Ovary (tissue), 9 donors: ENCODE measurements around the gene CEP350. TPM values are rescaled to one million over a fixed set of nuclear protein-coding genes. Genes with fewer than 3 reads are reported as not detected.

ENCODE experiments used
- DNase-seq, 5 donors: peaks; one replicate each; pipeline ENCODE4 v3.0.0-alpha.2; 2019 to 2020
- H3K27ac ChIP-seq, 2 donors: fragments of 200-600 bp; one replicate each; pipeline versions ENCODE4 v1.5.1 to v1.8.0; 2019 to 2022
- H3K27me3 ChIP-seq: fragments of 200-600 bp; one replicate; pipeline ENCODE4 v1.8.0; 2022
- H3K36me3 ChIP-seq: fragments of 200-600 bp; sonication (generic); one replicate; pipeline ENCODE4 v1.5.1; 2019
- H3K4me1 ChIP-seq: one replicate; pipeline ENCODE4 v1.8.1; 2013; ENCODE audit warnings: mild to moderate bottlenecking, moderate library complexity; ENCODE audit not compliant: insufficient read depth
- H3K4me3 ChIP-seq: fragments of 200-600 bp; sonication (generic); one replicate; pipeline ENCODE4 v1.5.1; 2017
- H3K9me3 ChIP-seq, 2 donors: fragments of 200-600 bp in 1 of 2; sonication (generic) in 1 of 2; one replicate each; pipeline versions ENCODE4 v1.5.1 to v1.8.1; 2013 to 2019; ENCODE audit warnings: mild to moderate bottlenecking in 1 of 2, moderate library complexity in 1 of 2
- EP300 ChIP-seq: sonication (generic); formaldehyde crosslinking; IDR thresholded peaks from one replicate; pipeline ENCODE4 v1.6.1; 2017; ENCODE audit warnings: antibody characterized with exemption
- POLR2A ChIP-seq: fragments of 450-650 bp; IDR thresholded peaks from one replicate; pipeline ENCODE4 v1.6.1; 2017; ENCODE audit warnings: antibody characterized with exemption, mild to moderate bottlenecking, moderate library complexity
- WGBS, 3 donors: extraction: QIAGEN DNeasy Blood & Tissue Kit in 1 of 3; methylation state at CpG; one replicate each; pipeline versions ENCODE4 v1.1.5 to v1.1.7; 2013 to 2017; 5-methylcytosine and 5-hydroxymethylcytosine counted together
- intact Hi-C, 4 donors: fragments of 100-400 bp; cut with DNase I; formaldehyde crosslinking; loops; one replicate each; pipeline versions ENCODE4 v1.11.0 to v1.15.1; 2022 to 2023
- polyA plus RNA-seq, 2 donors: library from polyadenylated mRNA; stranded (reverse); fragments of 200-250 nt in 1 of 2; fragments of 350-450 nt in 1 of 2; fragmentation: Illumina TruSeq in 1 of 2; extraction: RNeasy Lipid Tissue Mini Kit (QIAGEN cat#74804) in 1 of 2; gene quantifications; one replicate each; pipeline ENCODE4 v1.2.3, GENCODE V29; 2013 to 2014
- total RNA-seq, 7 donors: library from RNA; depleted of rRNA in 2 of 7; stranded (reverse); fragments of >200 nt in 2 of 7; fragmentation: NEBNext Ultra II Directional in 3 of 7; extraction: Animal tissue kit (Norgen Biotek cat#: 25700) in 3 of 7; gene quantifications; one replicate each; pipeline versions ENCODE4 v1.1.0 to v1.2.4, GENCODE V29; 2016 to 2023
- TF ChIP-seq, protein P1 (sequence below), 3 donors: fragments of 450-650 bp in 2 of 3; fragments of 200-600 bp in 1 of 3; IDR thresholded peaks; one replicate each; pipeline versions ENCODE4 v1.5.1 to v1.8.0; 2016 to 2022; ENCODE audit warnings: antibody characterized with exemption in 3 of 3, mild to moderate bottlenecking in 1 of 3
- donor health status: DM: no; HTN: no; CAD: no; lungs with moderate emphysema.
- donor health status: DM: no; HTN: no; CAD: no.
- donor health status: Bipolar disorder and iron deficiency.
- donor health status: DM: yes; HTN: yes; CAD: no.
- donor health status: DM: no; HTN: no; CAD: no.
- donor health status: DM: yes; HTN: yes; CAD: no.

CEP350 gene
- total and polyA plus RNA-seq, 9 donors = 7.9 to 69.4 (median 53.1) TPM

DNA sequence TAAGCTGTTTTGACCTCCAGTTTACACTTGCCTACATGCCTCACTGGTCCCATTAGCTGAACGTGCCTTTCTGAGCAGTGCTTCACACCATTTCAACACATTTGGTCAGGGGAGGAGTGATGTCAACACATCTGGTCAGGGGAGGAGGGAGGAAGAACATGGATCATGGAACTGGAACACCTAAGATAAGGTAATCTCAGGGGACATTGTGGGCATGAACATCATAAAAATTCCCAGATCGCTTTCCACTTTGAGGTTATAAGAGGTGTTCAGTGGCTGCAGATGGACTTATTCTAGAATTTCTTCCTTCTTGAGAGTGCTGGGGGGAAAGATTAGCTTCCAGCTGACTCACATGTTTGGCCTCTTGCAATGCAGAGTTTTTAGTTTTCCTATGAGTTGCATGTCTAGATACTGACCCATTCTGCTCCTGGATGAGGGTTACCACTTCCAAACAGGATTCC, 202.1 kb downstream of the CEP350 start:
- Histone ChIP-seq H3K4me1 (peaks cover 16% of the 10 kb centered on the region), H3K27me3 (no peaks in the 10 kb centered on the region), H3K4me3 (no peak overlapping the region), H3K9me3 (no peaks in the 10 kb centered on the region), H3K36me3 (no peaks in the 10 kb centered on the region), H3K27ac (no peak overlapping the region)
- WGBS, 3 donors = 59 to 72% (median 68%) methylated on average over 2 of the region's 2 CpGs
- intact Hi-C loops = no loop called here
- TF ChIP-seq POLR2A = no peak
- TF ChIP-seq, protein P1, sequence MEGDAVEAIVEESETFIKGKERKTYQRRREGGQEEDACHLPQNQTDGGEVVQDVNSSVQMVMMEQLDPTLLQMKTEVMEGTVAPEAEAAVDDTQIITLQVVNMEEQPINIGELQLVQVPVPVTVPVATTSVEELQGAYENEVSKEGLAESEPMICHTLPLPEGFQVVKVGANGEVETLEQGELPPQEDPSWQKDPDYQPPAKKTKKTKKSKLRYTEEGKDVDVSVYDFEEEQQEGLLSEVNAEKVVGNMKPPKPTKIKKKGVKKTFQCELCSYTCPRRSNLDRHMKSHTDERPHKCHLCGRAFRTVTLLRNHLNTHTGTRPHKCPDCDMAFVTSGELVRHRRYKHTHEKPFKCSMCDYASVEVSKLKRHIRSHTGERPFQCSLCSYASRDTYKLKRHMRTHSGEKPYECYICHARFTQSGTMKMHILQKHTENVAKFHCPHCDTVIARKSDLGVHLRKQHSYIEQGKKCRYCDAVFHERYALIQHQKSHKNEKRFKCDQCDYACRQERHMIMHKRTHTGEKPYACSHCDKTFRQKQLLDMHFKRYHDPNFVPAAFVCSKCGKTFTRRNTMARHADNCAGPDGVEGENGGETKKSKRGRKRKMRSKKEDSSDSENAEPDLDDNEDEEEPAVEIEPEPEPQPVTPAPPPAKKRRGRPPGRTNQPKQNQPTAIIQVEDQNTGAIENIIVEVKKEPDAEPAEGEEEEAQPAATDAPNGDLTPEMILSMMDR (IDR thresholded peaks at IDR 0.05) = no peak
- DNase-seq = no peak

DNA sequence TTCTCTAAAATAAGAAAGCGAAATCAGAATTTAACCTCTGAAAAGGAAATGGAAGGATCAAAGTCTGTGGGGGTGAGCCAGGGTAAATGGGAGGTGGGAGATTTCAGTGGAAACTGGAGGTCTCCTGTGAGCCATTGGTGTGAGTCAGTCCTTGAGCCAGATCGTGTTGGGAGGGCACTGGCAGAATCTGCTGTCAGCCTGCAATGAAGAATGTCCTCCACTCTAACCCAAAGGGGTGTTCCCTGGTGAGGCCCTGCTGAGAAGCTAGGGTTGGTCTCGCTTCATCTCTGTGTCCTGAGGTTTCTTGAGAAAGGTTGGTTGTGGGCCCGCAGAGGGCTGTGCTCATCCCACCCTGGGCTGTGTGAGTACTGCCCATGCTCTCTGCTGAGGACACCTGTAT, 202.5 kb downstream of the CEP350 start:
- Histone ChIP-seq H3K9me3 (no peaks in the 10 kb centered on the region), H3K27ac (no peak overlapping the region), H3K4me1 (peaks cover 16% of the 10 kb centered on the region), H3K4me3 (no peak overlapping the region), H3K36me3 (no peaks in the 10 kb centered on the region), H3K27me3 (no peaks in the 10 kb centered on the region)
- WGBS, 3 donors = 69 to 75% (median 72%) methylated on average over 4 of the region's 4 CpGs
- no peak for DNase-seq
- intact Hi-C loops = no loop called here
- TF ChIP-seq EP300 (no peak), POLR2A (no peak)
- TF ChIP-seq, protein P1 (IDR thresholded peaks at IDR 0.05) = no peak

DNA sequence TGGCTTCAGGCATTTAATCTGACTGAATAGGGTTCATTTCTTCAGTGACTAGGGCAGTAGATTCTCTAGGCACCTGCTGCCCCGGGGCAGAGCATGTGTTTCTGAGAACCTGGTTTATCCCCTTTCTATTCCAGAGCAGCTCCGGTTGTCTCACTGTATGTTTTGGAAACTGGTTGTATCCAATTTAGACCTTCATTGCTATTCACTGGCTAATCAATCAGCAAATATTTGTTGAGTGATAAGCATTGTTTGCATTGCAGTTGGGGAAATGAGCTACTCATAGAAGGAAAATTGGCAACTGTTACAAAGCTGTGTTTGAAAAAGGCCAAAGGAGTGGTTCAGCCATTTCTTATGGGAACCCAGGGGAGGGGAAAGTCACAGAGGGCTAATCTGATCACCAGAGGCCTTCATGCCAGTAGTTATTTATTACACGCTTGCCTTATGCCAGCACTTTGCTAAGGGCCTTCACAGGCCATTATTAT, 203.0 kb downstream of the CEP350 start:
- TF ChIP-seq EP300 = no peak
- no peak for TF ChIP-seq POLR2A
- TF ChIP-seq, protein P1 (IDR thresholded peaks at IDR 0.05) = no peak
- no peaks in the 10 kb centered on the region for H3K36me3 ChIP-seq
- intact Hi-C loops = no loop called here
- no peak for DNase-seq
- no peak overlapping the region for H3K27ac ChIP-seq
- no peak overlapping the region for H3K4me3 ChIP-seq
- WGBS, 3 donors = 75 to 78% (median 75%) methylated on average over 3 of the region's 3 CpGs
- H3K4me1 ChIP-seq = peaks cover 16% of the 10 kb centered on the region
- no peaks in the 10 kb centered on the region for H3K27me3 ChIP-seq
- H3K9me3 ChIP-seq = no peaks in the 10 kb centered on the region

DNA sequence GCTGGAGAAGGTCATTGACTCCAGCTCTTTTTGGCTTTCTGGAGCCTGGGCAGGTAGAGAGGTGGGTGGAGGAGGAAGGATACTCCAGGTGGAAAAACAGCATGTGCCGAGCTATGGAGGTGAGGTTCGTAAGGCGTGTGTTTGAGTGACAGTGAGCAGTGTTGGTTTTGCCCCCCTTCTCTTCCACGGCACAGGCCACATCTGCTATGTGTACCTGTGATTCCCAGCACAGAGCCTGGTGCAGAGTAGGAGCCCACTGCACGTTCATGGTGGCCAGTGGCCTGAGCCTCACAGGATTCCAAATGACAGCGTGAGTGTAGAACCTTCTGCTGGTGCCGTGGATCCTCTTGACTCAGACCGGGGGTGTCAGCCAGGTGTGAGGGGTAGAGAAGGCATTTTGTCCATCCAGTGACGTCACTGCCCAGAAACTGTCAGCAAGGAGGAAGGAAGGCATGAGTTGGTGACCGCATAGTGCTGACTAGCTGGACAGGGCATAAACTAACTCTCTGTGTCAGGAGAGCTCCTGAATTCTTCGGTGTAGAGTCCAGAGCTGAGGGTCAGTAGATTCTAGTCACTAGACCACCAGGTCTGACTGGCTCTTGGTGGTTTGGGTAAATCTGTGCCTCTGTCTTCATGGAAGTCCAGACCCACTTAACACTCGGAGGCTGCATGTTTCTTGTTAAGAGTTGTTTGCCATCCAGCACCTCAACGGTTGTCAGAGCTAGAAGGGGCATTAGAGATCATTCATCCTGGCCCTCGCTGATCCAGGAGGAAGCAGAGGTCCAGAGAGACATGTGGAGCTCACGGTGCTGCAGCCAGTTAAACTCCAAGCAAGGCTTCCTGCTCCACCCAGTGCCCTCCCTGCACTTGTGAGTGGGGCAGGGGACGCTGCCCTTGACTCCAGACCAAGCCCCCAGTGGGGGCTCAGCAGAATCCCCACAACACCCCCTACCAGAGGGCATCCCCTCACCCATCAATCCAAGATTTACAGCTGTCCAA, 203.8 kb downstream of the CEP350 start:
- WGBS, 3 donors = 87 to 92% (median 91%) methylated on average over 16 of the region's 16 CpGs
- H3K36me3 ChIP-seq = no peaks in the 10 kb centered on the region
- H3K4me1 ChIP-seq = peaks cover 16% of the 10 kb centered on the region
- no peak overlapping the region for H3K4me3 ChIP-seq
- H3K27ac ChIP-seq = no peak overlapping the region
- H3K27me3 ChIP-seq = no peaks in the 10 kb centered on the region
- TF ChIP-seq EP300 (no peak), POLR2A (no peak)
- TF ChIP-seq, protein P1 (IDR thresholded peaks at IDR 0.05) = no peak
- no peaks in the 10 kb centered on the region for H3K9me3 ChIP-seq
- DNase-seq = no peak
- intact Hi-C loops = no loop called here
